GM18870 (cell line): ENCODE data around the gene NUDT5.
"Not testable (repeated sequence)": the region's sequence is repeated elsewhere in the genome, so short reads cannot be mapped to it uniquely, and the experiment has no call there.

Source experiments
- ATAC-seq: cut with Tn5 transposase; IDR thresholded peaks from one replicate; pipeline ENCODE4 v1.9.1; 2021; ENCODE audit warnings: moderate library complexity; ENCODE audit not compliant: unreplicated experiment

NUDT5 gene

GRCh38 chr10:12205082-12205481 is 9.4 kb upstream of the NUDT5 start:
- no peak for ATAC-seq

- ATAC-seq = no peak
These were observed 6.5 kb upstream of the NUDT5 start for GRCh38 chr10:12202226-12202625.

GRCh38 chr10:12201543-12201942 is 5.9 kb upstream of the NUDT5 start:
- ATAC-seq = no peak

- no peak for ATAC-seq
These were observed 5.2 kb upstream of the NUDT5 start for GRCh38 chr10:12200850-12201249.

- no peak for ATAC-seq
These were observed 2.5 kb upstream of the NUDT5 start for GRCh38 chr10:12198156-12198555.

- no peak for ATAC-seq
These were observed 980 bp upstream of the NUDT5 start for GRCh38 chr10:12196531-12197211.

GRCh38 chr10:12195281-12195602 is 449 bp downstream of the NUDT5 start:
- ATAC-seq = no peak

- ATAC-seq = no peak
These were observed 879 bp downstream of the NUDT5 start for GRCh38 chr10:12194752-12195271.

- no peak for ATAC-seq
These were observed 2.5 kb downstream of the NUDT5 start for GRCh38 chr10:12193193-12193592.

- no peak for ATAC-seq
These were observed 4.0 kb downstream of the NUDT5 start for GRCh38 chr10:12191715-12192114.

GRCh38 chr10:12189426-12189825 is 6.3 kb downstream of the NUDT5 start:
- ATAC-seq = no peak

GRCh38 chr10:12188656-12189055 is 7.0 kb downstream of the NUDT5 start:
- ATAC-seq = no peak

GRCh38 chr10:12187321-12187905 is 8.3 kb downstream of the NUDT5 start:
- no peak for ATAC-seq

GRCh38 chr10:12186323-12186722 is 9.4 kb downstream of the NUDT5 start:
- ATAC-seq = no peak

- no peak for ATAC-seq
These were observed 11.5 kb downstream of the NUDT5 start for GRCh38 chr10:12184165-12184564.

- peak; percentile 52 for ATAC-seq
These were observed 14.5 kb downstream of the NUDT5 start for GRCh38 chr10:12181065-12181775.

GRCh38 chr10:12180221-12180974 is 15.3 kb downstream of the NUDT5 start:
- ATAC-seq = no peak

- ATAC-seq = no peak
These were observed 16.0 kb downstream of the NUDT5 start for GRCh38 chr10:12179606-12180170.

- no peak for ATAC-seq
These were observed 18.0 kb downstream of the NUDT5 start for GRCh38 chr10:12177642-12178041.

GRCh38 chr10:12171512-12171911 is 24.2 kb downstream of the NUDT5 start:
- not testable (repeated sequence) for ATAC-seq
